HG03159 (cell line): Measurements from ENCODE around the gene XXYLT1.
A peak's percentile ranks its signal among the peaks of the same experiment; 100 is the strongest.
"Not testable (repeated sequence)": the region's sequence is repeated elsewhere in the genome, so short reads cannot be mapped to it uniquely, and the experiment has no call there.

ENCODE experiments used
- ATAC-seq: cut with Tn5 transposase; IDR thresholded peaks from one replicate; pipeline ENCODE4 v1.9.1; 2021; ENCODE audit warnings: mild to moderate bottlenecking, moderate library complexity; ENCODE audit not compliant: unreplicated experiment

Gene XXYLT1

GRCh38 chr3:195116407-195117185 lies 154.4 kb downstream of the XXYLT1 start:
- no peak for ATAC-seq

- no peak for ATAC-seq
Observed at GRCh38 chr3:195115600-195116406, 155.2 kb downstream of the XXYLT1 start.

DNA sequence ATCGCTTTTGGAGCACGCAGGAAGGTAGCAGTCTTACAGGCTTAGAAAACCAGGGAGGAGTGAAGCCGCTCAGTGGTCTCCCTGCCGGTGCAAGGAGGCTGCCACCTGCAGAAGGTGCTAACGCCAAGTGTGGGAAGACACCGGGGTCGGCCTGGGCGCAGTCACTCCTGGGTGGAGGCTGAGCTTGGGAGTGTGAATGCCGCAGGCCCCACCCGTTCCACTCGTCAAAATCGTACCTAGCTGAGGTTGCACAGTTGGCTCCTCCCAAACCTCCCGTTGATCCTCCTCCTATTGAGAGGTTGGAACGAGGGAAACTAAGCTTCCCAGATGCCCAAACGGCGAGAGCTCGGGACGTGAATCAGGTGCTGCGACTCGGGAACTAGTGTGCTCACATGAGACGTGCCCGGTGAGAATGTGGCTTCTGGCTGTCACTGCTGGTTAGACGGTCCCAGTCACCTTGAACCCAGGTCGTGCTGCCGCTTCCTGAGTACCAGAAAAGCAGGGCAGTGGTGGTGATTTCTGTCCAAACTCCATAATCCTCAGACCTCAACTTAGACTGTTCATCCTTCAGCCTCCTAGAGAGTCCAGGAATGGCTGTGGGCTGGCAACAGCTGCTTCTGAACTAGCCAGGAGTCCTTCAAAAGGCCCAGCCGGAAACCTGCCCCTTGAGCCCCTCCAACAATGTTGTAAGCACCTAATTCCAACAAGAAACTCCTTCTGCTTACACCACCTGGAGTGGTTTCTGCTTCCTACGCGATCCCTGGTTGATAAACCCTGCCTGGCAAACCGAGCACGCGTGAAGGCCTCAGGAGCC lies 156.0 kb downstream of the XXYLT1 start:
- ATAC-seq: no peak

GRCh38 chr3:195113536-195114425 lies 157.2 kb downstream of the XXYLT1 start:
- ATAC-seq: no peak

GRCh38 chr3:195113048-195113447 lies 157.9 kb downstream of the XXYLT1 start:
- ATAC-seq: no peak

DNA sequence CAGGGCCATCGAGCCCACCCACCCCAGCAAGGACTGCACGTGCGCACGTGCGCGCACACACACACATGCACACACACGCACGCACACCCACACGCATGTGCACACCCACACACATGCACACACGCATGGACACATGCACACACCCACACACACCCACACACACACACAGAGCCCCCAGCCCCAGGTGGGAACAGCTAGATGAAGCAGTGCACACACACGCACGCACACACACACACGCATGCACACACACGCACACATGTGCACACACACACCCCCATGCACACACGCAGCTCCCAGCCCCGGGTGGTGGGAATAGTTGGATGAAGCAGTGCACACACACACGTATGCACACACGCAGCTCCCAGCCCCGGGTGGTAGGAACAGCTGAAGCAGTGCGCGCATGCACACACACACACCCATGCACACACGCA lies 158.6 kb downstream of the XXYLT1 start:
- no peak for ATAC-seq

DNA sequence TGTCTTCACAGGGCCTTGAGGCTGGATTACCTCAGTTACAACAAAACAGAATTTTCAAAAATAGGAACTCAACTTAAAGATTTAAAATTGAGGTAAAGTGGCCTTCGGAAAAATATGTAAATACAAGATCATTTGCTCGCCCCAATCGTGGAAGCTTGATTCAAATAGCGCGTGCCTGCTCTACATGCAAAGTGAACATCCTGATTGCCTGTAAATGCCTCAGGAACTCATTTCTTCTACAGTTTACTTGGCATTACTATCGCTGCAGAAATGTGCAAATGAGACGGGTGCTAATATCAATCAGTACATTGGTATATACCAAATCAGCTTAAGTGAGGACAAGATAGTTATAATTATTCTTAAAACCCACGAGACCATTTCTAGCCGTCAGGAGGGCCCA lies 159.2 kb downstream of the XXYLT1 start:
- no peak for ATAC-seq

DNA sequence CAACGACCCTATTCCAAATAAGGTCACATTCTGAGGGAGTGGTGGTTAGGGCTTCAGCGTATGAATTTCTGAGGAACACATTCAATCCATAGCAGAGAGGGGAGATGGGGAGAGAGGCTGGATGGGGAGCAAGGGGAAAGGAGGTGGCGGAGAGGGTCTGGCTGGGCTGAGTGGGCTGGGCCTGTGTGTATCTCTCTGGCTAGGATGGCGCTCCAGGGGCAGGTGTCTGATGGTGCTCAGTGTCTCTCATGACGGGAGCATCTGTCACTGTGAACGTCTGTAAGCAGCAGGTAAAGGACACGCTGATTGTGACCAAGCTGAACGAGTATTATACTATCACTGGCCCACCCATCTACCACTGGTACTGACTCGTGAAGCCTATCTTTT lies 159.6 kb downstream of the XXYLT1 start:
- ATAC-seq: no peak

DNA sequence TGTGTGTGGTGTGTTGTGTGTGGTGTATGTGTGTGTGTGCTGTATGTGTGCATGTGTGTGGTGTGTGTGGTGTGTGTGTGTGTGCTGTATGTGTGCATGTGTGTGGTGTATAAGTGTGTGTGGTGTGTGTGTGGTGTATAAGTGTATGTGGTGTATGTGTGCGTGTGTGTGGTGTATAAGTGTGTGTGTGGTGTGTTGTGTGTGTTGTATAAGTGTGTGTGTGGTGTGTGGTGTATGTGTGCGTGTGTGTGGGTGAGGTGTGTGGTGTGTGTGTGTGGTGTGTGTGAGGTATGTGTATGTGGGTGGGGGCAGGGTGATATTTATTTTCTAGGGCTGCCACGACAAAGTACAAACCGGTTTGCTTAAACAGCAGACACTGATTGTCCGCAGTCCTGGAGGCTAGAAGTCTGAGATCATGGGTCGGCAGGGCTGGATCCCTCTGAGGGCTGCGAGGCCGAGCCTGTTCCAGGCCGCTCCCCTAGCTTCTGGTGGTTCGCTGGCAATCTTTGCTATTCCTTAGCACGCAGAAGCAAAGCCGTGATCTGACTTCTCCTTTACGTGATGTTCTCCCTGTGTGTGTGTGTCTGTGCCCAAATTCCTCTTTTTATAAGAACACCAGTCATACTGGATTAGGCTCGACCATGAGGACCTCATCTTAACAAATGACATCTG lies 160.2 kb downstream of the XXYLT1 start:
- no peak for ATAC-seq

- no peak for ATAC-seq
Observed at GRCh38 chr3:195109098-195109657, 161.8 kb downstream of the XXYLT1 start.

DNA sequence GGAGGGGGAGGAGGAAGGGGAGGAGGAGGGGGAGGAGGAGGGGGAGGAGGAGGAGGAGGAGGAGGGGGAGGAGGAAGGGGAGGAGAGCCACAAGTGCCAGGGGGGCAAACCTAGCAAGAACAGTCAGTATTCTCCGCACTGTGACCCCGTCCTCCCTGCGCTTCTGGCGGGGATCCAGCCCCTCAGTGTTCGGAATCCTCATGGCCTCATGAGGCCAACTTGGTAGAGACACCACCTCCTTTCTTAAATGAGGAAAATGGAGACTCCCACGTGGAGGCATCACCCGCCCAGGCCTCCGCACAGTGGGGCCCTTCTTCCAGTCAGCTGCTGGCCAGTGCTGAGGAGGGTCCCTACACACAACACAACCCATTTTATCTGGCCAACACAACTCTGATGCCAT lies 163.4 kb downstream of the XXYLT1 start:
- ATAC-seq: no peak

- not testable (repeated sequence) for ATAC-seq
Observed at GRCh38 chr3:195107031-195107430, 163.9 kb downstream of the XXYLT1 start.

GRCh38 chr3:195106418-195106906 lies 164.5 kb downstream of the XXYLT1 start:
- peak; percentile 76 for ATAC-seq

- ATAC-seq: no peak
Observed at GRCh38 chr3:195105841-195106417, 165.0 kb downstream of the XXYLT1 start.

DNA sequence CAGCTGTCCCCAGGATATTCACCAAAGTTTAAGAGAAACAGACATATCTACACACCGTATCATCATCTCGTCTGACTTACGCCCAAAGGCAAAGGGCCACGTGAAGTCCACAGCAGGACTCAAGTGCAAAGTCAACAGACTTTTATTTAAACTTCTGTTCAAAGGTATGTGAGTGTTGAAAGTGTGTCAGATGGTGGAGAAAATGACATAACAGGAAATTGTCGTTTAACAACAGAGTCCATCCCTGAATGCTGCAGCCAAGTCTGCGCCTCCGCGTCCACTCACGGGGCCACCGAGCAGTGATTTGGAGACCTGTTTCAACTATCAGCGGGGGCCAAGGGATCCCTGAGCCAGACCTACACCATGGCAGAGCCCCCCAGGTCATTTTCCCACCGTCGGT lies 165.6 kb downstream of the XXYLT1 start:
- ATAC-seq: no peak

- no peak for ATAC-seq
Observed at GRCh38 chr3:195104340-195104739, 166.6 kb downstream of the XXYLT1 start.

DNA sequence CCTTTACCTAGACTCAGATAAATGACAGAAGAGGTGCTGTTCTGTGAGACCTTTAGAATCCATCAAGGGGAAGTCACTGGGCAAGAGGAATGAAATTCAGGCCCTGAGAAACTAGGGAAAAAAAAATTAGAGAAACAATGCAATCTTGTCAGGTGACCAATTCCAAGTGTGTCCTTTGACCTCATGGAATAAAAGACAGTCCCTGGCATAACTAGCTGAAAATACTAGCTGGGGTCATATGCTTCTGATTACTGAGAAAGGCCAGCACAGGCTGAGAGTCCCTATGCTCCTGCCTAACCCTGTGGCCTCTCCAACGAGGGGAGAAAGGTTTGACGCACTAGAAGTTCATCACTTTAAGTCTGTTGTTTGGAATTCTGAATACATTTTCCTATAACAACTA lies 167.3 kb downstream of the XXYLT1 start:
- no peak for ATAC-seq

- no peak for ATAC-seq
Observed at GRCh38 chr3:195102609-195103467, 168.1 kb downstream of the XXYLT1 start.
